GM21528 (cell line): ENCODE results near the gene SPRY4.
"Not testable (repeated sequence)": the region's sequence is repeated elsewhere in the genome, so short reads cannot be mapped to it uniquely, and the experiment has no call there.

ENCODE experiments used
- ATAC-seq: cut with Tn5 transposase; IDR thresholded peaks from one replicate; pipeline ENCODE4 v1.9.1; 2021; ENCODE audit warnings: mild to moderate bottlenecking, moderate library complexity; ENCODE audit not compliant: unreplicated experiment, low FRiP score

Gene SPRY4

DNA sequence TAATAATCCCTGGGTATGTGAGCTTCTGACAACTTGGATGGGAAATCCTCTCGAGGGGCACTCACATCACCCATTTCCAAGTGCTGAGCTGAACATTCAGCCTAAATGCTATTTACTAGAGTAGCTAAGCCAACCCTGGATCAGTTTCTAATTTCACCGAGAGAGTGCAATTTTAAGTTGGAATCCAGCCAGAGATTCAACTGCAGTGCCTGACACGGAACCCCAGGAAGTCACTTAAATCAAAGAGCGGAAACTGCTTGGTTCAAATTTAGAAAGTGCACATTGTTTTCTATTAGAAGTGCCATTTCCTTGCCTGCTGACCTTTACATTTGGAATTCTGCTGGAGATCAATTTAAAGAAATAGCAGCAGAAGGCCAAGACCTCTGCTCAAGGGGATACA lies 8.8 kb downstream of the SPRY4 start:
- no peak for ATAC-seq

DNA sequence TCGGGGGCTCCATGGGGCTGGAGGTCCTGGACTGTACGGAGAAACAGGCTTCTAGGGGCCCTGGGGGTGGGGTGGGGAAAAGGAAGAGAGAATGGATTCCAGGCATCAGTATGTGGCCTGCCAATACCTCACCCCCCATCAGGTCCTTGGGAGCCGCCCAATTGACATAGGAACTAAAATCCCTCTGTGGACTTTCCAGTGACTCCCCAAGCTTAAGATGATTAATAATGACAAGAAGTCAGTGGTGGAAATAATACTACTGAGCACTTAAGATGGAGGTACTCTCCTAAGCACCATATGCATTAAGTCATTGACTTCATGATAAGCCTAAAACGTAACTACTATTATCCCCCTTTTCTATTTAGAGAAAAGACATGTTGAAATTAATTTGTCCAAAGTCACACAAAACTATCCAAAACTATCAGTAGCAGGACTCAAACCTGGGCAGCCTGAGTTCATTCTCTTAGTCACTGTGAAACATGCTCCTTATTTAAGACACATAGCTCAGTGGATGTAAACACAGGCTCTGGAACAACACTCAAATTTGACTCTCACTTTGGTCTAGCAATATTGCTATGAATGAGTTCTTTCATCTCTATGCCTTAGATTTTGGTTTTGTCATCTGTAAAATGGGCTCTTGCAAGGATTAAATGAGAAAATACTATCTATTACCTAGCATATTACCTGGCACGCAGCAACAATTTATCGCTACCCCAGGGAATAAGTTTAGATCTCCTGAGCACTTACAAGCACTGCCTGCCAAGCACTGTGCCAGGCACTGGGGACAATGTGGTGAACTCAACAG lies 9.5 kb downstream of the SPRY4 start:
- ATAC-seq: no peak

GRCh38 chr5:142314606-142315005 lies 10.2 kb downstream of the SPRY4 start:
- no peak for ATAC-seq

GRCh38 chr5:142314109-142314508 lies 10.7 kb downstream of the SPRY4 start:
- no peak for ATAC-seq

DNA sequence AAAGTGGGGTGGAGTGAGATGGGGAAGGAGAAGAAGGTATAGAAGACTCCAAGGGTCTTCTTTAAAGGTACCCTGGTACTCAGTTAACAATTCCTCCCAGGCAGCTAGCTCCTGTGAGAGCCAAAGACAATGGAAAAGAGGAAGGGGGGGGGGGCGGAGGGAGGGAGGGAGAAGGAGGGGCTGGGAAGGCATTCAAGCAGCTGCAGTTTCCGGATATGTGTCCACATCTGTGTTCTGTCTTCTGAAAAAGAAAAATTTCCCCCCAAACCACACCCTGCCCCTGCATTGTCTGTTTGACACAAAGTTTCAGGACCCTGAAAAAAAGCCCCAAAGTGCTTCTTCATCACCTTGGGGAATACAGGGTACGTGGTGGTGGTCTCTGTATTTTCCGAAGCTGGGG lies 11.1 kb downstream of the SPRY4 start:
- ATAC-seq: no peak

GRCh38 chr5:142313275-142313674 lies 11.5 kb downstream of the SPRY4 start:
- ATAC-seq: no peak

DNA sequence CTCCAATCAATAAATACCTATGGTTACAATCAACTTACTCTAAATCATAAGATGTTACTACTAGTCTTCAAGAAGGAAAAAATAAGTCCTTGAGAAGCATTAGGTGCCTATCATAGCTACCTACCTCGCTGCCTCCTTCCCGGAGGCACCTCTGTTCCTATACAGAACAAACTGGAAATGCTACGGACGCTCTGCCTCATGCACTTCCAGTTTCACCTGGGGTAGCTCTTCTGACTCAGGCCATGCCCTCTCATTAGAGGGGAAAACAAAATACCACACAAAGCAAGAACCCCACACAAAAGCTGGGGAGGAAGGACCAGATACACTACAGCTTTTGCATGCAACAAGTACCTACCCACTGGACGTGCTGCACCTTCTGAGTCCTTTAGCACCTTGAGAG lies 12.4 kb downstream of the SPRY4 start:
- ATAC-seq: no peak

DNA sequence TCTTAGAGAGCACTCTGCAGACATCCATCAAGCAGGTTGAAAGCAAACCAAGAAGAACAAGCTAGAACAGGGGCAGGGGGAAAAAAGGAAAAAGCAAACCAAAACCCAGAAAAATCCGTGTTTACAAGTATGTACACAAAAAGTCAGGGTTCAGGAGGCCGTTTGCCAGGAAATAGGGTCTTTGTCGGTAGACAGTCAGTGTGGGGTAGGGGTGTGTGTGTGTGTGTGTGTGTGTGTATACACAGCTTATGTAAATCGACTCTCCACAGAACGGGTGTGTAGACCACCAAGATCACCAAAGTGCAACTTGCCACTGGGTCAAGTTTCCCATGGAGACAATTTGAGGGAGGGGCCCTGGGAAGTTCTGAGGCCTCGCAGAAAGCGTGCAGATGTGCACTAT lies 13.1 kb downstream of the SPRY4 start:
- ATAC-seq: no peak

DNA sequence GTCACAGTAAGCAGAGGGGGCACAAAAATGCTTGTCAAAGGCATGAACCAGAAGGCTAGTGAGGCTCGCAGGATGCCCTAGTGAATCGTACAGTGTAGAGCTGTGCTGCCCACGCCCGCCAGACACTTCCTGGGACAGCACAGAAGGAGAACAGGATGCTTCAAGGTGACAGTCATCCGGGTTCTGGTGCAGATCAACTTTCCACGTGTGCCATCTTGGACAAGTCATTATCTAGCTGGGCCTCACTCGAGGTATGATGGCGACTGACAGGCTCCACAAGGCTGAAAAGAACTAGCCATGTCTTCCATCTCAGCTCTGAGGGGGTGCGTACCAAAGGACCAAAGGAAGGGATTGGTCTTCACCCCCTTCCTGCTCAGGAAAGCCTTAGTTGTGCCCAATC lies 14.0 kb downstream of the SPRY4 start:
- ATAC-seq: no peak

DNA sequence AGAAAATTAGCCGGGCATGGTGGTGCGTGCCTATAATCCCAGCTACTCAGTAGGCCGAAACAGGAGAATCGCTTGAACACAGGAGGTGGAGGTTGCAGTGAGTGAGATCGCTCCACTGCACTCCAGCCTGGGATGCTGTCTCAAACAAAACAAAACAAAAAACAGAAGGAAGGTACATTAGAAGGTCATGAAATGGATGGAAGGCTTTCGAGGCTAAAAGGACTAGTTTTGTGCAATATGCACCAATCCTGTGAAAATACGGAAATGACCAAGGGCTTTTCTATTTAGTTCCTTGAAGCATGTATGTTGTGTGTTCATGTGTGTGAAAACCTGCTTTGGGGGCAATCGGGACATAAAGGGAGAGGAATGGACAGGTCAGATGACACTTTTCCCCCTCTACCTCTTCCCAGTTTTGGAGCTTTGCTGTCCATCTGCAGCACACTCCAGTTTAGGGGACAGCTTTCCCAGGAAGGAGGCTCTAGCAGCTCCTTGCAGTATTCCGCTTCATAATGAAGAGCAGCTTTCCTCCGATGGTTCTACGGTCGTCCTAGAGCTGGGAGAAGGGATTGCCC lies 15.0 kb downstream of the SPRY4 start:
- no peak for ATAC-seq

DNA sequence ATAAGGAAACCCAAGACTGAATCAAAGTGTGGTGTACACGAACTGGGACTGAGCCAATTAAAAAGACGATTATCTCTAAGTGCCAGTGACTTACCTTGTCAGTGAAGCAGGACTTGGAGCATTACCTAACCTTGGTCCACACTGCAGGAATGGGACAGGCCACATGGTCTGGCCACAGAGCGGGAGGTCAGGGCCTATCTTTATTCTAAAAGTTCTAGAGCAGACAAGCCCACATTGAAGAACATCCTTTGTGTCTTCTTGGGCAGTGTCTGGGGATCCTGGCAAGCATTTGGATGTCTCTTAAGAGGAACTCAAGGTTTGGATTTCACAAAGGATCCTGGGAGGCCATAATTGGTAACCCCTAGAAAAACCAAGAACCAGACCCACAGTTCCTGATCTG lies 16.5 kb downstream of the SPRY4 start:
- ATAC-seq: no peak

- ATAC-seq: no peak
Measured at GRCh38 chr5:142307146-142307890, 17.5 kb downstream of the SPRY4 start.

DNA sequence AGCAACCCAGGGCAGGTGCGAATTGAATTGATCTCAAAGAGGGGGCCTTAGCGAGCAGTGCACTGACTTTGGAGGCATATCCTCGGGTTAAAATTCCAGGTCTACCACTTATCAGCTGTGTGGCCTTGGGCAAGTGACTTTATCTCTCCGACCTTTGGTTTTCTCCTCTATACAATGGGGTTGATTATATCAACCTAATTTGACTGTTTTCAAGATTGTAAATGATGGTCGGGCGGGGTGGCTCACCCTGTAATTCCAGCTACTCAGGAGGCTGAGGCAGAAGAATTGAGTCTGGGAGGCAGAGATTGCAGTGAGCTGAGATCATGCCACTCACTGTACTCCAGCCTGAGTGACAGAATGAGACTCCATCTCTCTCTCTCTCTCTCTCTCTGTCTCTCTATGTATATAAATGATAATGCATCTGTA lies 18.7 kb downstream of the SPRY4 start:
- ATAC-seq: no peak

DNA sequence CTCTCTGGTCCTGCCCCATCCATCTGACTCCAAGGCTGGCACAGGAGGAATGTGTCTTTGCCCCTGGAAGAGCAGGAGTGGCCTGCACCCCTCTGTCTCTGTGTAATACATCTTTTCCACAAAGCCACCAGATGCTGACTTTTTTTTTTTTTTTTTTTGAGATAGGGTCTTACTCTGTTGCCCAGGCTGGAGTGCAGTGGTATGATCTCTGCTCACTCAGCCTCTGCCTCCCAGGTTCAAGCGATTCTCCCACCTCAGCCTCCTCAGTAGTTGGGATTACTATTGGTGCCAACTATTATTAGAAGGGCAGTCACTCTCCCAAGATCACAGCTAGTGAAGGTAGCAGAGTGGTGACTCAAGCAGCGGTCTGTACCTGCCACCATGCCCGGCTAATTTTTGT lies 19.6 kb downstream of the SPRY4 start:
- ATAC-seq: no peak

DNA sequence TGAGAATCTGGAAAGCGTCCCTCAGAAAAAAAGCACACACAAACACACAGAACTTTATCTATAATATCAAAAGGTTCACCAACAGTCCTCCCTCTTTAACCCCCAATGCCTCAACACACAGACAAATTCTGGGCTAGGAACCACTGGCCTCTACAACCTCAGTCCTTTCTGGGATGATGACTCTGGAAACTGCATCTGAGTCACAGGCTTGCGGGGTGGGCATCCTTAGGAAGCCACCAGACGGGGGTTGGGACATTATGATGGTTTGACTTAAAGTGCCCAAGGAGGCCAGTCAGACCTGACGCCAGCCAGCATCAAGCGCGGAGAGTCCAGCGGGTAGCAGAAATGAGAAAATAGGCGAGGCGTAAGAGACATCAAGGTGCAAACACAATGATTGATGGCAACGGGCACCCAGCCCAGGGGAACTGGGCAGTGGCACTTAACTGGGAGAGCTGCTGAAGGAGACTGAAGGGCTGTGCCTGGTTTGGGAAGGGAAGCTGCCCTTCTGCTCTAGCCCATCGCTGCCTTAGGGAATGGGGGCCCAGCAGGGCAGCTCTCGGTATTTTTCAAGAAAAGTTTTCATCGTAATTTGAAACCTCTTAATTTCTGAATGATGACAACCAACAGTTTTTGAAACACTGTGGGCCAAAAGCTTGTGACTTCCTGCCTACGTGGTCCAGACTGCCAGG lies 20.7 kb downstream of the SPRY4 start:
- ATAC-seq: no peak

- no peak for ATAC-seq
Measured at GRCh38 chr5:142303565-142303964, 21.3 kb downstream of the SPRY4 start.

GRCh38 chr5:142301540-142301939 lies 23.3 kb downstream of the SPRY4 start:
- no peak for ATAC-seq

DNA sequence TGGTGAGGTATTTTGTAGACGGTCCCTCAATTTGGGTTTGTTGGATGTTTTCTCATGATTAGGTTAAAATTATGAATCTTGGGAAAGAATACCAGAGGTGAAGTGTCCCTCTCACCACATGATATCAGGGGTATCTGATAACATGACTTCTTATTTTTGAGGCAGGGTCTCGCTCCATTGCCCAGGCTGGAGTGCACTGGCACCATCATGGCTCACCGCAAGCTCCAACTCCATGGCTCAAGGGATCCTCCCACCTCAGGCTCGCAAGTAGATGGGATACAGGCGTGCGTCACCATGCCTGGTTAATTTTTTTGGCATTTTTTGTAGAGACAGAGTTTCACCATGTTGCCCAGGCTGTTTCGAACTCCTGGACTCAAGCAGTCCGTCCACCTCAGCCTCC lies 24.1 kb downstream of the SPRY4 start:
- no peak for ATAC-seq

- ATAC-seq: no peak
Measured at GRCh38 chr5:142298789-142299188, 26.0 kb downstream of the SPRY4 start.

DNA sequence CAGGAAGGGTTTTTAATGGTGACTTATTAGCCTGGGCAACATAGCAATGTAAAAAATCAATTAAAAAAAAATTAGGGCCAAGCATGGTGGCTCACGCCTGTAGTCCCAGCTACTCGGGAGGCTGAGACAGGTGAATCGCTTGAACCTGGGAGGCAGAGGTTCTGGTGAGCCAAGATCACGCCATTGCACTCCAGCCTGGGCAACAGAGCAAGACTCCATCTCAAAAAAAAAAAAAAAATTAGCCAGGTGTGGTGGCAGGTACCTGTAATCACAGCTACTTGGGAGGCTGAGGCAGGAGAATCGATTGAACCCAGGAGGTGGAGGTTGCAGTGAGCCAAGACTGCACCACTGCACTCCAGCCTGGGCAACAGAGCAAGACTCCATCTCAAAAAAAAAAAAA lies 27.0 kb downstream of the SPRY4 start:
- ATAC-seq: not testable (repeated sequence)

- ATAC-seq: no peak
Measured at GRCh38 chr5:142296914-142297417, 27.9 kb downstream of the SPRY4 start.
